GM12878 (cell line): ENCODE data around the gene YIPF6.

ENCODE experiments used
- CTCF ChIP-seq, 3 experiments: IDR thresholded peaks in 2 of 3; conservative IDR thresholded peaks in 1 of 3; 2 replicates each; pipeline ENCODE4 v1.5.1; 2011; ENCODE audit warnings: low read depth in 3 of 3, low read length in 3 of 3, mild to moderate bottlenecking in 3 of 3, control low read depth in 2 of 3, moderate library complexity in 2 of 3, inconsistent platforms in 1 of 3, mixed read lengths in 1 of 3; ENCODE audit not compliant: control insufficient read depth in 2 of 3, insufficient read depth in 1 of 3; ENCODE audit errors: extremely low read depth in 1 of 3
- EGR1 ChIP-seq, 2 experiments: IDR thresholded peaks; 1 replicate in 1 of 2; 2 replicates in 1 of 2; pipeline ENCODE4 v1.6.1; 2011 to 2012; ENCODE audit warnings: low read depth in 2 of 2, low read length in 2 of 2, borderline replicate concordance in 1 of 2, mild to moderate bottlenecking in 1 of 2, moderate library complexity in 1 of 2
- EP300 ChIP-seq, 2 experiments: fragments of 150-350 bp in 1 of 2; IDR thresholded peaks; 2 replicates each; pipeline ENCODE4 v1.6.1; 2011 to 2012; ENCODE audit warnings: low read depth in 2 of 2, low read length in 2 of 2, borderline replicate concordance in 1 of 2, improper control_type of control experiment in 1 of 2, inconsistent platforms in 1 of 2; ENCODE audit not compliant: control insufficient read depth in 1 of 2
- FOS ChIP-seq: IDR thresholded peaks from 3 replicates; pipeline ENCODE4 v1.6.1; 2011; ENCODE audit warnings: borderline replicate concordance; ENCODE audit not compliant: insufficient read length; ENCODE audit errors: extremely low read depth
- FOXM1 ChIP-seq: IDR thresholded peaks from 2 replicates; pipeline ENCODE4 v1.6.1; 2012; ENCODE audit warnings: low read depth, mild to moderate bottlenecking, inconsistent platforms, low read length, moderate library complexity
- ZBTB40 ChIP-seq: fragments of 450-650 bp; IDR thresholded peaks from 2 replicates; pipeline ENCODE4 v1.6.1; 2016; ENCODE audit warnings: mild to moderate bottlenecking, moderate library complexity, borderline replicate concordance

- TF ChIP-seq CTCF (IDR thresholded peaks at IDR 0.05 in 2 of 3, conservative IDR thresholded peaks at IDR 0.05 in 1 of 3; ENCODE audit: control insufficient read depth in 2 of 3, extremely low read depth in 1 of 3, insufficient read depth in 1 of 3, low read depth in 3 of 3, low read length in 3 of 3) (no peak), FOS (no peak), EGR1 (IDR thresholded peaks at IDR 0.05; ENCODE audit: borderline replicate concordance in 1 of 2, low read depth in 2 of 2, low read length in 2 of 2) (no peak), EP300 (IDR thresholded peaks at IDR 0.05; ENCODE audit: borderline replicate concordance in 1 of 2, control insufficient read depth in 1 of 2, low read depth in 2 of 2, low read length in 2 of 2) (no peak), ZBTB40 (no peak), FOXM1 (no peak)
These were observed 47.1 kb upstream of the YIPF6 start for GRCh38 chrX:68451720-68452119.
